Suprapubic skin (tissue), 4 donors: ENCODE measurements around the gene TIMM13.

ENCODE experiments used
- CTCF ChIP-seq, 2 donors: fragments of 200-600 bp in 1 of 2; fragments of 450-650 bp in 1 of 2; sonication (generic) in 1 of 2; IDR thresholded peaks; one replicate each; pipeline ENCODE4 v1.5.1; 2016 to 2019; ENCODE audit warnings: antibody characterized with exemption in 2 of 2, mild to moderate bottlenecking in 1 of 2, moderate library complexity in 1 of 2
- EP300 ChIP-seq: sonication (generic); formaldehyde crosslinking; IDR thresholded peaks from one replicate; pipeline ENCODE4 v1.6.1; 2017; ENCODE audit warnings: antibody characterized with exemption
- POLR2A ChIP-seq, 2 donors: fragments of 450-650 bp; IDR thresholded peaks; one replicate each; pipeline ENCODE4 v1.6.1; 2017; ENCODE audit warnings: antibody characterized with exemption in 2 of 2, mild to moderate bottlenecking in 2 of 2, moderate library complexity in 2 of 2
- POLR2AphosphoS5 ChIP-seq, 3 donors: sonication (generic); formaldehyde crosslinking; IDR thresholded peaks; one replicate each; pipeline ENCODE4 v1.6.1; 2017; ENCODE audit warnings: antibody characterized with exemption in 3 of 3

DNA sequence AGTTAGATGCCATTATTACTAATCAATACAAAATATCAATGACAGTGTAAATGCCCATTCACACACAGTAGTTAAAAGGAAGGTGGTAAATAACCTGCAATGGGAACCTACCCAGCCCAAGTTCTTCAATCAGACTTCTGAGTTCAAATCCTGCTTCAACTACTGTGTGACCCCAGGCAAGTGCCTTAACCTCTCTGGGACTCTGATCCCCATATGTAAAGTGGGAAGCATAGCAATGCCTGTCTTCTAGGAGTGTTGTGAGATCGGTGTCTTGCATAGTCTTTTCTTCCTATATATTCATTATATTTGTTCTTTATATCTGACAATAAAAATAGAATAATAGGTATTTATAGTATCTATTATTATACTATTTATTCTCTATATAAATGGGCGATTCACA, 6.9 kb downstream of the TIMM13 start:
- TF ChIP-seq POLR2AphosphoS5 (IDR thresholded peaks at IDR 0.05) = no peak
- TF ChIP-seq CTCF (IDR thresholded peaks at IDR 0.05) = no peak
- TF ChIP-seq POLR2A (IDR thresholded peaks at IDR 0.05) = no peak
- no peak for TF ChIP-seq EP300
